HCT116 (cell line): Measurements from ENCODE around the gene HNF4A. TPM values are rescaled to one million over a fixed set of nuclear protein-coding genes. Genes with fewer than 3 reads are reported as not detected.

Source experiments
- ATAC-seq: fragments of 200-7000 bp; cut with Tn5 transposase; 2 replicates; pipeline ENCODE4 v1.9.1; 2020; ENCODE audit warnings: mild to moderate bottlenecking, moderate library complexity
- BruUV-seq: library from RNA; stranded (reverse); fragments of 400-500 nt; replicated peaks from 2 replicates; lab custom pipeline; 2021; lab: Mats Ljungman, UMichigan
- CTCF ChIA-PET: fragments of 300-600 bp; sonication (Branson Sonifier 250); formaldehyde crosslinking; loops from one replicate; lab custom pipeline; 2021; ENCODE audit warnings: antibody characterized with exemption; lab: Charles Lee
- POLR2A ChIA-PET: fragments of 300-600, 350-600 bp; sonication (Branson Sonifier 250); formaldehyde crosslinking; loops from one replicate; lab custom pipeline; 2021; ENCODE audit warnings: antibody characterized with exemption; lab: Charles Lee
- RAD21 ChIA-PET, 2 experiments: fragments of 300-600 bp; sonication (Branson Sonifier 250); formaldehyde crosslinking; loops; one replicate each; lab custom pipeline; 2023; ENCODE audit warnings: low total read pairs in 2 of 2; ENCODE audit not compliant: uncharacterized antibody in 2 of 2, unreplicated experiment in 2 of 2, low non-redundant PET in 1 of 2; lab: Charles Lee
- DNase-seq: peaks from one replicate; pipeline ENCODE4 v3.0.0-alpha.2; 2010; ENCODE audit warnings: low read depth, low spot score
- H2AFZ ChIP-seq: fragments of 200-600 bp; shearing (Covaris generic), sonication (generic); 2 replicates; pipeline ENCODE4 v1.6.1; 2017; ENCODE audit warnings: low read depth, mixed run types, mixed read lengths, antibody characterized with exemption, low read length; ENCODE audit not compliant: poor library complexity, severe bottlenecking
- H3K27ac ChIP-seq: 2 replicates; pipeline ENCODE4 v1.5.1; 2012; ENCODE audit warnings: low read depth, low read length
- H3K27me3 ChIP-seq: fragments of 200-600 bp; sonication (generic); 2 replicates; pipeline ENCODE4 v1.6.1; 2016; ENCODE audit warnings: mixed run types, low read length, mixed read lengths; ENCODE audit not compliant: insufficient read depth
- H3K36me3 ChIP-seq, 2 experiments: fragments of 200-500 bp in 1 of 2; fragments of 200-600 bp in 1 of 2; sonication (Bioruptor generic) in 1 of 2; sonication (generic) in 1 of 2; 2 replicates each; pipeline versions ENCODE4 v1.5.1 to v1.6.1; 2014 to 2016; ENCODE audit warnings: low read length in 2 of 2, inconsistent platforms in 1 of 2, mixed read lengths in 1 of 2, mixed run types in 1 of 2; ENCODE audit not compliant: insufficient read depth in 2 of 2, control insufficient read depth in 1 of 2
- H3K4me1 ChIP-seq, 2 experiments: fragments of 200-600 bp in 1 of 2; sonication (generic) in 1 of 2; 2 replicates each; pipeline versions ENCODE4 v1.5.1 to v1.6.1; 2012 to 2017; ENCODE audit warnings: low read length in 2 of 2, inconsistent platforms in 1 of 2, mild to moderate bottlenecking in 1 of 2, mixed read lengths in 1 of 2, mixed run types in 1 of 2, moderate library complexity in 1 of 2; ENCODE audit not compliant: insufficient read depth in 2 of 2, control insufficient read depth in 1 of 2
- H3K4me2 ChIP-seq: fragments of 200-600 bp; sonication (generic); 2 replicates; pipeline ENCODE4 v1.6.1; 2017; ENCODE audit warnings: mixed run types, low read length, mixed read lengths
- H3K4me3 ChIP-seq, 2 experiments: fragments of 200-600 bp in 1 of 2; sonication (generic) in 1 of 2; replicated peaks in 1 of 2; 2 replicates each; pipeline ENCODE4 v1.5.1; 2011 to 2016; ENCODE audit warnings: low read length in 2 of 2, control low read depth in 1 of 2, low read depth in 1 of 2, mild to moderate bottlenecking in 1 of 2, mixed read lengths in 1 of 2, mixed run types in 1 of 2
- H3K79me2 ChIP-seq: fragments of 200-600 bp; sonication (generic); 2 replicates; pipeline ENCODE4 v1.6.1; 2017; ENCODE audit warnings: mild to moderate bottlenecking, mixed run types, low read length, moderate library complexity, mixed read lengths; ENCODE audit not compliant: insufficient read depth
- H3K9ac ChIP-seq: fragments of 200-600 bp; sonication (generic); 2 replicates; pipeline ENCODE4 v1.6.1; 2016; ENCODE audit warnings: low read length, mixed read lengths
- H3K9me2 ChIP-seq: fragments of 200-600 bp; sonication (generic), shearing (Covaris generic); 2 replicates; pipeline ENCODE4 v1.6.1; 2017; ENCODE audit warnings: mixed run types, mild to moderate bottlenecking, moderate library complexity; ENCODE audit not compliant: insufficient read depth
- H3K9me3 ChIP-seq, 2 experiments: fragments of 200-500 bp in 1 of 2; fragments of 200-600 bp in 1 of 2; sonication (Bioruptor generic) in 1 of 2; sonication (generic) in 1 of 2; 2 replicates each; pipeline ENCODE4 v1.6.1; 2014 to 2017; ENCODE audit warnings: low read length in 2 of 2, mixed read lengths in 2 of 2, inconsistent platforms in 1 of 2, low read depth in 1 of 2, mild to moderate bottlenecking in 1 of 2, mixed run types in 1 of 2, moderate library complexity in 1 of 2; ENCODE audit not compliant: control insufficient read depth in 1 of 2, insufficient read depth in 1 of 2
- H4K20me1 ChIP-seq: fragments of 200-600 bp; sonication (generic), shearing (Covaris generic); 2 replicates; pipeline ENCODE4 v1.6.1; 2017; ENCODE audit warnings: mixed run types, mild to moderate bottlenecking, moderate library complexity; ENCODE audit not compliant: insufficient read depth
- CBX3 ChIP-seq: IDR thresholded peaks from 2 replicates; pipeline ENCODE4 v1.6.1; 2012; ENCODE audit warnings: low read depth
- CEBPB ChIP-seq: IDR thresholded peaks from 2 replicates; pipeline ENCODE4 v1.6.1; 2012; ENCODE audit warnings: low read depth
- ELF1 ChIP-seq: IDR thresholded peaks from 2 replicates; pipeline ENCODE4 v1.6.1; 2012; ENCODE audit warnings: low read depth, borderline replicate concordance
- EZH2 ChIP-seq: fragments of 200-600 bp; sonication (generic); IDR thresholded peaks from 2 replicates; pipeline ENCODE4 v1.6.1; 2017; ENCODE audit warnings: antibody characterized with exemption, mixed run types
- FOSL1 ChIP-seq: IDR thresholded peaks from 2 replicates; pipeline ENCODE4 v1.6.1; 2012; ENCODE audit warnings: low read depth
- JUND ChIP-seq: IDR thresholded peaks from 2 replicates; pipeline ENCODE4 v1.6.1; 2012
- POLR2A ChIP-seq: IDR thresholded peaks from 2 replicates; pipeline ENCODE4 v1.7.0; 2011; ENCODE audit warnings: borderline replicate concordance; ENCODE audit not compliant: insufficient read depth, insufficient read length; ENCODE audit errors: extremely low read depth
- POLR2AphosphoS5 ChIP-seq: IDR thresholded peaks from 2 replicates; pipeline ENCODE4 v1.6.1; 2011; ENCODE audit warnings: mild to moderate bottlenecking, low read depth, low read length, moderate library complexity
- RAD21 ChIP-seq: IDR thresholded peaks from 2 replicates; pipeline ENCODE4 v1.6.1; 2012; ENCODE audit warnings: low read depth, mild to moderate bottlenecking
- SIN3A ChIP-seq: IDR thresholded peaks from 2 replicates; pipeline ENCODE4 v1.6.1; 2012; ENCODE audit warnings: low read depth
- TCF7L2 ChIP-seq: IDR thresholded peaks from 2 replicates; pipeline ENCODE4 v1.7.0; 2011; ENCODE audit warnings: borderline replicate concordance, inconsistent platforms; ENCODE audit not compliant: insufficient read depth, insufficient read length; ENCODE audit errors: extremely low read depth
- ZFX ChIP-seq: fragments of 450-650 bp; IDR thresholded peaks from 2 replicates; pipeline ENCODE4 v1.6.1; 2017
- ZNF274 ChIP-seq: fragments of 200-500 bp; sonication (Bioruptor generic); IDR thresholded peaks from 2 replicates; pipeline ENCODE4 v1.6.1; 2014; ENCODE audit warnings: mild to moderate bottlenecking, low read depth, low read length, inconsistent platforms
- intact Hi-C: fragments of 100-400 bp; cut with micrococcal nuclease; formaldehyde crosslinking; loops from 2 replicates; pipeline ENCODE4 v1.10.0; 2022
- total RNA-seq: library from RNA; stranded (reverse); gene quantifications from one replicate; pipeline ENCODE4 v1.2.1, GENCODE V29; 2021; ENCODE audit not compliant: unreplicated experiment
- TF ChIP-seq, protein P1 (sequence below): IDR thresholded peaks from 2 replicates; pipeline ENCODE4 v1.6.1; 2012
- TF ChIP-seq, protein P2 (sequence below): IDR thresholded peaks from 2 replicates; pipeline ENCODE4 v1.6.1; 2011; ENCODE audit warnings: mild to moderate bottlenecking, low read length, moderate library complexity; ENCODE audit not compliant: insufficient replicate concordance; ENCODE audit errors: extremely low read depth

HNF4A gene
- total RNA-seq, 1 experiment from 2014 or later: 7.4 TPM

DNA sequence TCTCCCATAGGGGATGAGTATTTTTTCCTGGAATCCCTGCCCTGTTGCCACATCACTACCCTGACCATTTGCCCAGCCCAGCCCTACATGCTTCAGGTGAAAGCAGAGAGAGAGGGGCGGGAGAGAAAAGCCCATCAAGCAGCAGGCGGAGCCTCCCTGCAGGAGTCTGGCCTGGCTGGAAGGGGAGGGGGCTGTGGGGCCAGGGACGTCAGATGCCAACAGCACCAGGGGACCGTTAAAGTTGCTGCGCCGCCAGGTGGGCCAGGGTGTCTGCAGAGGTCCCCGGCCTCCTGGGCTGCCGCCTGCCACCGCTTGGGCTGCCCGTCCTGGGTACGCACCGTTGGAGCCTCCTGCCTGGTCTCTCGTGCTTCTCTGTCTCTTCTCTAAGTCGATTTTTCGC is 19.4 kb upstream of the HNF4A start:
- no TSS peak for BruUV-seq
- H3K4me1 ChIP-seq: no peaks in the 10 kb centered on the region
- H2AFZ ChIP-seq: no peak overlapping the region
- no peaks in the 10 kb centered on the region for H3K79me2 ChIP-seq
- no peaks in the 10 kb centered on the region for H3K36me3 ChIP-seq
- no peaks in the 10 kb centered on the region for H3K9me3 ChIP-seq
- no peaks in the 10 kb centered on the region for H3K9me2 ChIP-seq
- H3K4me2 ChIP-seq: no peak overlapping the region
- intact Hi-C loops: no loop called here
- no peak for ATAC-seq
- DNase-seq: no peak
- no peak overlapping the region for H3K9ac ChIP-seq
- no peak overlapping the region for H3K4me3 ChIP-seq
- H3K27me3 ChIP-seq: no peaks in the 10 kb centered on the region
- H4K20me1 ChIP-seq: no peaks in the 10 kb centered on the region
- TF ChIP-seq RAD21 (no peak), JUND (no peak), POLR2AphosphoS5 (no peak), FOSL1 (no peak), ZNF274 (no peak), EZH2 (no peak), TCF7L2 (no peak), CBX3 (no peak), ZFX (no peak), SIN3A (no peak), POLR2A (no peak), ELF1 (no peak), CEBPB (no peak)
- TF ChIP-seq, protein P1, sequence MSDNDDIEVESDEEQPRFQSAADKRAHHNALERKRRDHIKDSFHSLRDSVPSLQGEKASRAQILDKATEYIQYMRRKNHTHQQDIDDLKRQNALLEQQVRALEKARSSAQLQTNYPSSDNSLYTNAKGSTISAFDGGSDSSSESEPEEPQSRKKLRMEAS: no peak
- TF ChIP-seq, protein P2, sequence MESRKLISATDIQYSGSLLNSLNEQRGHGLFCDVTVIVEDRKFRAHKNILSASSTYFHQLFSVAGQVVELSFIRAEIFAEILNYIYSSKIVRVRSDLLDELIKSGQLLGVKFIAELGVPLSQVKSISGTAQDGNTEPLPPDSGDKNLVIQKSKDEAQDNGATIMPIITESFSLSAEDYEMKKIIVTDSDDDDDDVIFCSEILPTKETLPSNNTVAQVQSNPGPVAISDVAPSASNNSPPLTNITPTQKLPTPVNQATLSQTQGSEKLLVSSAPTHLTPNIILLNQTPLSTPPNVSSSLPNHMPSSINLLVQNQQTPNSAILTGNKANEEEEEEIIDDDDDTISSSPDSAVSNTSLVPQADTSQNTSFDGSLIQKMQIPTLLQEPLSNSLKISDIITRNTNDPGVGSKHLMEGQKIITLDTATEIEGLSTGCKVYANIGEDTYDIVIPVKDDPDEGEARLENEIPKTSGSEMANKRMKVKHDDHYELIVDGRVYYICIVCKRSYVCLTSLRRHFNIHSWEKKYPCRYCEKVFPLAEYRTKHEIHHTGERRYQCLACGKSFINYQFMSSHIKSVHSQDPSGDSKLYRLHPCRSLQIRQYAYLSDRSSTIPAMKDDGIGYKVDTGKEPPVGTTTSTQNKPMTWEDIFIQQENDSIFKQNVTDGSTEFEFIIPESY: no peak
- ChIA-PET RAD21 (no interaction called here), CTCF (no interaction called here), POLR2A (no interaction called here)
- H3K27ac ChIP-seq: no peak overlapping the region
